Measurements from ENCODE around the gene TACC2.

DNA sequence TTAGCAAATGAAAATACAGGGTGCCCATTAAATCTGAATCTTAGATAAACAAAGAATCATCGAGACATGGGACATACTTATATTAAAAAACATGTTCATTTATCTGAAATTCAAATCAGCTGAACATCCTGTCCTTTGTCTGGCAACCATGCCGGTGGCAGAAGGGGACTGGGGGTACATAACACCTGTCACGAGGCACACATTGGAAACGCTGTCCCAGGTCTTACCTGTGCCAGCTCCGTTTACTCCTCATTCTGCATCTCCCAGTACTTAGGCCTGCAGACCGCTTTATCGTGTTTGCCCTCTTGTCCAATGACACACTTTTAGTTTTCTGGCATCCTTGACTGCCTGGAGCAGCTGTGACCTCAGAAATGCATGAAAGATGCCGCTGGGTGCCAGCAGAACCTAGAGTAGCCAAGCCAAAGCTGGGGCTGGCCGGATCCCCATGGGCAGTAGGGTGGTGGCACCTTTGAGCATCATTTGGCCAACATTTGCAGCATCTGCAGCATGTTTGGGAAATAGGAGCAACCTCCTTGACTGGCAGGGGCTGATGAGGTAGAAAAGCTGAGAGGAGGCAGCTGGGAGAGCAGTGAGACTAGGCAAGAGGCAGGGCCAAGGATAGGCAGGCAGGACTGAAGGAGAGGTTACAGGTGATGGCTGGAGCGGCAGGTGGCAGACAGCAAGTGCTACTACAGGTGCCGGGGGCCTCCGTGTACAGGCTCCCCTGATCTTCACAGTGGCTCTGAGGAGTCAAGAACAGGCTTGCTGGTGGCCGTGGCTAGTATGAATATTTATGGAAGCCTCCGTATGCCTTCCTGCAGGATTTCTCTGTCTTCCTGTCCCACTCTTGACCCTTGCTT, 219.8 kb downstream of the TACC2 start:
- TF ChIP-seq, protein P1, sequence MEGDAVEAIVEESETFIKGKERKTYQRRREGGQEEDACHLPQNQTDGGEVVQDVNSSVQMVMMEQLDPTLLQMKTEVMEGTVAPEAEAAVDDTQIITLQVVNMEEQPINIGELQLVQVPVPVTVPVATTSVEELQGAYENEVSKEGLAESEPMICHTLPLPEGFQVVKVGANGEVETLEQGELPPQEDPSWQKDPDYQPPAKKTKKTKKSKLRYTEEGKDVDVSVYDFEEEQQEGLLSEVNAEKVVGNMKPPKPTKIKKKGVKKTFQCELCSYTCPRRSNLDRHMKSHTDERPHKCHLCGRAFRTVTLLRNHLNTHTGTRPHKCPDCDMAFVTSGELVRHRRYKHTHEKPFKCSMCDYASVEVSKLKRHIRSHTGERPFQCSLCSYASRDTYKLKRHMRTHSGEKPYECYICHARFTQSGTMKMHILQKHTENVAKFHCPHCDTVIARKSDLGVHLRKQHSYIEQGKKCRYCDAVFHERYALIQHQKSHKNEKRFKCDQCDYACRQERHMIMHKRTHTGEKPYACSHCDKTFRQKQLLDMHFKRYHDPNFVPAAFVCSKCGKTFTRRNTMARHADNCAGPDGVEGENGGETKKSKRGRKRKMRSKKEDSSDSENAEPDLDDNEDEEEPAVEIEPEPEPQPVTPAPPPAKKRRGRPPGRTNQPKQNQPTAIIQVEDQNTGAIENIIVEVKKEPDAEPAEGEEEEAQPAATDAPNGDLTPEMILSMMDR (conservative IDR thresholded peaks at IDR 0.05; ENCODE audit: low read length), result no peak
- TF ChIP-seq EZH2phosphoT487 (IDR thresholded peaks at IDR 0.05; ENCODE audit: borderline replicate concordance, low read depth, low read length), result no peak

Data from OCI-LY7 (cell line).